ENCODE measurements around the gene RTL5.
"Not testable (repeated sequence)": the region's sequence is repeated elsewhere in the genome, so short reads cannot be mapped to it uniquely, and the experiment has no call there.

The RTL5 gene

GRCh38 chrX:72131317-72132294, at the start of gene RTL5:
Gene RTL5 (minus strand): TSS chrX:72131915.
- DNase-seq: peak; percentile 60

- DNase-seq: no peak
Observed at GRCh38 chrX:72180539-72180938, 48.8 kb upstream of the RTL5 start.

GRCh38 chrX:72176981-72177380, 45.3 kb upstream of the RTL5 start:
- DNase-seq: no peak

- DNase-seq: not testable (repeated sequence)
Observed at GRCh38 chrX:72176289-72176688, 44.6 kb upstream of the RTL5 start.

- peak; percentile 48 for DNase-seq
Observed at GRCh38 chrX:72169008-72169728, 37.5 kb upstream of the RTL5 start.

GRCh38 chrX:72165551-72165950, 33.8 kb upstream of the RTL5 start:
- no peak for DNase-seq

- DNase-seq: no peak
Observed at GRCh38 chrX:72159769-72160168, 28.1 kb upstream of the RTL5 start.

GRCh38 chrX:72158773-72159172, 27.1 kb upstream of the RTL5 start:
- no peak for DNase-seq

GRCh38 chrX:72146527-72146926, 14.8 kb upstream of the RTL5 start:
- no peak for DNase-seq

- DNase-seq: no peak
Observed at GRCh38 chrX:72145181-72145580, 13.5 kb upstream of the RTL5 start.

GRCh38 chrX:72143609-72143907, 11.8 kb upstream of the RTL5 start:
- DNase-seq: no peak

- DNase-seq: no peak
Observed at GRCh38 chrX:72142794-72143608, 11.3 kb upstream of the RTL5 start.

GRCh38 chrX:72142094-72142793, 10.5 kb upstream of the RTL5 start:
- no peak for DNase-seq

- no peak for DNase-seq
Observed at GRCh38 chrX:72141372-72142004, 9.8 kb upstream of the RTL5 start.

GRCh38 chrX:72139538-72139937, 7.8 kb upstream of the RTL5 start:
- no peak for DNase-seq

GRCh38 chrX:72137846-72138495, 6.3 kb upstream of the RTL5 start:
- no peak for DNase-seq

- no peak for DNase-seq
Observed at GRCh38 chrX:72133851-72134546, 2.3 kb upstream of the RTL5 start.

- no peak for DNase-seq
Observed at GRCh38 chrX:72132456-72132855, 741 bp upstream of the RTL5 start.

GRCh38 chrX:72130762-72131250, 909 bp downstream of the RTL5 start:
- DNase-seq: no peak

- DNase-seq: no peak
Observed at GRCh38 chrX:72130156-72130761, 1.5 kb downstream of the RTL5 start.

All from CD4-positive, alpha-beta T cell treated with Interferon gamma for 1 hour (primary cell).